ENCODE data around the gene AFF3.

The AFF3 gene

DNA sequence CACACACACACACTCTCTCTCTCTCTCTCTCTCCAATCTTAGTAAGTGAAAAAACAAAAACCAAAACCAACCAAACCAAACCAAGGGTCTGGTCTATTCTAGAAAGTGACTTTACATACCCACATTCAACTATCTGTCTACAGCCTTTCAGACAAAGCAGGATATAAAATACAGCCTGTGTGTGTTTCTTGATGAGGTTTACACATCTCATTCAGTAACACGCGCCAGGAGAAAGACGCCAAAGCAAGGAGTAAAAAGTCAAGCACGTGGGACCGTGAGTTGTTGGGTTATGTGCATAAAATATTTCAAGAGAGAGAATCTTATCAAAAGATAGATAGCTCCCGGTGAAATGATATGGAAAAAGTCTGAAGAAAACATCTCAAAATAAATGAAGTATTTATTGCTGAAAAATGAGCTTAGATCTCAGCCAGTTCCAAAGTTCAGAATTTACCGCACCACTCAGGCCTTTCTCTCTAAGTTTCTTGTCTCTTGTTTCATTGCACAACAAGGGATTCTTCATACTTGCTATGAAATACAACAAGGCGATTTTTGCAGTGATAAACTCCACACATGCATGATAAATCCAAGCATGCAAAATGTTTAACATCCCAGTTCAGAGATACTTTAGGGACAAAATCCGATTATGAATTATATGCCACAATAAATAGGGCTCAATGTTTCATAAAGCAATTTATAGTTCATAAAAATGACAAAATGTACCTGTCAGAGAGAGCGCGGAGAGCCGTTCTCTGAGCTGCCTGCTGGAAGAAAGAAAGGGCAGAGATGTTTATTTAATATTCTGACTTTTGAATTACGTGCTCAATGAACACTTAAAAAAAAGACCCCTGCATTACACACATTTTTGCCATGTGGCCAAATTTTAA, 493.2 kb downstream of the AFF3 start:
- H3K4me1 ChIP-seq (ENCODE audit: control insufficient read depth, low read depth, low read length) = peaks cover 5% of the 10 kb centered on the region
- H3K36me3 ChIP-seq (ENCODE audit: control insufficient read depth, low read depth, low read length) = no peaks in the 10 kb centered on the region
- H3K9me3 ChIP-seq (ENCODE audit: control insufficient read depth, low read depth, low read length) = no peaks in the 10 kb centered on the region
- no peaks in the 10 kb centered on the region for H3K27me3 ChIP-seq (ENCODE audit: control insufficient read depth, insufficient read depth, low read length)
- no peak overlapping the region for H3K4me3 ChIP-seq (ENCODE audit: low read length)
- no peak overlapping the region for H3K9ac ChIP-seq (ENCODE audit: low read length)
- H3K27ac ChIP-seq (ENCODE audit: low read length) = no peak overlapping the region

DNA sequence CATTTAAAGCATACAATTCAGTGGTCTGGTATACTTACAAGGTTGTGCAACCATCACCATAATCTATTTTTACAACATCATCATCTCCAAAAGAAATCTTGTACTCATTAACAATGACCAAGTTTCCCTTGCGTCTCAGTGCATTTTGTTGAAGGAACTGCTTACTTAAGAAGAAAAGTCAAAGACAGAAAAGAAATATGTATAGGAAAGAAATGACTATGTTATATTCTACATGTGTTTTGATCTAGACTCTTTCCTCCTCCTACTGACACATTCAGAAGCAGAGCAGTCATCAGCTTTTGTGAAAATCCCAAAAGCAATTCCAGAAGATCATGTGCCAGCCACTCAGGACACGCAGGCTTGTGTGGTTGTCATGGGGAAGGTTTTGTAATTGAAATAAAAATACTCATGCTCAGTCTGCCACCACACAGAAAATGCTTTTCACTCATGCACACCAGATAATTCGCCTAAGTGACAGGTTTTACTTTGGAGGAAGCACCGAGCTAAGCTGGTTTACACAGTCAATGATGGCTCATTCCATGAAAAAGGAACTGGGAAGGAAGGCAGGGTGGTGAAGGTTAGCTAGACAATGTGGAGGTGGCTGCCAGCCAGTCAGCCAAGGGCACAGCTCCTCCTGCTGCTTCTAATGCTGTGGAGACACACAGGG, 494.1 kb downstream of the AFF3 start:
- no peak overlapping the region for H3K9ac ChIP-seq (ENCODE audit: low read length)
- no peaks in the 10 kb centered on the region for H3K27me3 ChIP-seq (ENCODE audit: control insufficient read depth, insufficient read depth, low read length)
- H3K27ac ChIP-seq (ENCODE audit: low read length) = no peak overlapping the region
- no peak overlapping the region for H3K4me3 ChIP-seq (ENCODE audit: low read length)
- no peaks in the 10 kb centered on the region for H3K36me3 ChIP-seq (ENCODE audit: control insufficient read depth, low read depth, low read length)
- peaks cover 5% of the 10 kb centered on the region for H3K4me1 ChIP-seq (ENCODE audit: control insufficient read depth, low read depth, low read length)
- no peaks in the 10 kb centered on the region for H3K9me3 ChIP-seq (ENCODE audit: control insufficient read depth, low read depth, low read length)

DNA sequence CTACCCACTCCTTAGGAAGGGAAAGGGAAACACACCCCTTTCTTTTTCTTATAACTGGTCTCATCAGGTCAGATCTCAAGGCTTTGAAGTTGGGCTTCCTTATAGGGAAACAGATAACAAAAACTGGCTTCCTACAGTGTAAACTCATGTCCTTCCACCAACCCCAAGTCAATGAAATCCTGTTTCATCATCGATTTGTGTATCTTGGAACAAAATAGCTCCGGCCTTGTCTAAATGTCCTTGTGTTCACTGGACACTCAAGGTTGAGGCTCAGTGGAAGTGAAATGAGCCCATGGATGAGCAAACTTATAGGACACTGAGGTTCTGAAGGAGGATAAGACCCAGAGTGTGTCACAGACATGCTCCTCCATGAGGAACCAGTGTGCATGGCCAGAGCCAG, 496.4 kb downstream of the AFF3 start:
- Histone ChIP-seq H3K27ac (ENCODE audit: low read length) (no peak overlapping the region), H3K36me3 (ENCODE audit: control insufficient read depth, low read depth, low read length) (no peaks in the 10 kb centered on the region), H3K4me3 (ENCODE audit: low read length) (no peak overlapping the region), H3K9ac (ENCODE audit: low read length) (no peak overlapping the region), H3K4me1 (ENCODE audit: control insufficient read depth, low read depth, low read length) (no peaks in the 10 kb centered on the region), H3K9me3 (ENCODE audit: control insufficient read depth, low read depth, low read length) (no peaks in the 10 kb centered on the region), H3K27me3 (ENCODE audit: control insufficient read depth, insufficient read depth, low read length) (no peaks in the 10 kb centered on the region)

DNA sequence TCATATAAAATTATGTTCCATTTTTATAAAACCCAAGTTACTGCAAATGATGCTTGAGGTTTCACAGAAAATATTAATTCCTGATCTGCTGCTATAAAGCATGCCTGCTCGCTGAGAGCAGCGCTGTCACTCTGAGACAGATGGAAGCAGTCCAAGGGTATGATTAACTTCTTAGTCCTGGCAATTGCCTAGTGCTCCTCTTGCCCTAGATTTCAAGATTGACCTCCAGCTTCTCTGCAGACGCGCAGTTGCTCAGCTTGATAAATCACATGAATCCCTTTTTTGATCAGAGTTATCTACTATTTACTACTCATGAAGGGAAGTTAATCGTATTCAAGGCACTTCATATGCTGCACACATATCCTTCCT, 498.0 kb downstream of the AFF3 start:
- Histone ChIP-seq H3K36me3 (ENCODE audit: control insufficient read depth, low read depth, low read length) (no peaks in the 10 kb centered on the region), H3K4me3 (ENCODE audit: low read length) (no peak overlapping the region), H3K4me1 (ENCODE audit: control insufficient read depth, low read depth, low read length) (no peaks in the 10 kb centered on the region), H3K9me3 (ENCODE audit: control insufficient read depth, low read depth, low read length) (no peaks in the 10 kb centered on the region), H3K27ac (ENCODE audit: low read length) (no peak overlapping the region), H3K9ac (ENCODE audit: low read length) (no peak overlapping the region), H3K27me3 (ENCODE audit: control insufficient read depth, insufficient read depth, low read length) (no peaks in the 10 kb centered on the region)

DNA sequence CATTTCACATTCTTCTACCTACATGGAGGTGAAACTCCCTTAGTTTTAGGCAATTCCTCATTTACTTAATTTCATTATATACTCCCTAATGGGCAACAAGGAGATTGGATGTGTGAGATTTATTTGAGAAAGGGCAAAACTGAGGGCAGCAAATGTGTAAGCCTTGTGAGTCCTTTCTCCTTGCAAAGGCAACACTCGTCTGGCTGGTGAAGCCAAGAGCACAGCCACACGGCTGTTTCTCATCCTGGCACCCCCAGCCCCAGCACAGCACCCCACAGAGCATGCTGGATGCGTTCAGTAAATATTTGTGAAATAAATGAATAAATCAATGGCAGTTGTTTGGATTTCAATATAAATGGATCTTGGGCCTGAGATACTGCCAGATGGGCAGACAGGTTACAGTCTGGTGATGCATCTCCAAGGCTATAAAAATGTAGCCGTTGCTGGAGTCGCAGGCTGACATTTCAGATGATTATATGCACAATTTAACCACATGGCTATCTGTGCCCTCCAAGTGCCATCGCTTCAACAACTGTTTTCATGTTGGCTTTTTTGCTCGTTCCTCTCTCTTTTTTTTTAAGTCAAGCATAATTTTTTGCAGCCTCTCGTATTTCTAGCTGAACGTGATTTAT, 498.5 kb downstream of the AFF3 start:
- no peaks in the 10 kb centered on the region for H3K9me3 ChIP-seq (ENCODE audit: control insufficient read depth, low read depth, low read length)
- no peak overlapping the region for H3K4me3 ChIP-seq (ENCODE audit: low read length)
- no peak overlapping the region for H3K27ac ChIP-seq (ENCODE audit: low read length)
- no peaks in the 10 kb centered on the region for H3K36me3 ChIP-seq (ENCODE audit: control insufficient read depth, low read depth, low read length)
- no peaks in the 10 kb centered on the region for H3K27me3 ChIP-seq (ENCODE audit: control insufficient read depth, insufficient read depth, low read length)
- no peaks in the 10 kb centered on the region for H3K4me1 ChIP-seq (ENCODE audit: control insufficient read depth, low read depth, low read length)
- H3K9ac ChIP-seq (ENCODE audit: low read length) = no peak overlapping the region

DNA sequence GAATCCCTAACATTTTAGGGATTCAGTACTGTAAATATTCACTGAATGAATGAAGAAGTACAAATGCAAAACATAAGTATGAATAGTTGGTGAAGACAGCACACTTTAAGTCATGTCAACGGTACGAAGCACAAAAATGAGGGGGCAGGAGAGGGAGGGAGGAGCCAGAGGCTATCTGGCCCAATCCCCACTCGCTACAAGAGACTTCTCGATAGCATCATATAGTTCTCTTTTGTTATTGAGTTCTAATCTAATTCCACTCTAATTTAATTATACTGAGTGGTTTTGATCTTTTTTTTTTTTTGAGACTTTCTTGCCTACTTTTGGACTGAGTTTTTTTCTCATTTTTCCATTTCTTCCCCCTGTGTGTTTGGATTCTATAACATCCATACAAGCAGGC, 500.4 kb downstream of the AFF3 start:
- no peaks in the 10 kb centered on the region for H3K9me3 ChIP-seq (ENCODE audit: control insufficient read depth, low read depth, low read length)
- H3K4me1 ChIP-seq (ENCODE audit: control insufficient read depth, low read depth, low read length) = no peaks in the 10 kb centered on the region
- H3K27ac ChIP-seq (ENCODE audit: low read length) = no peak overlapping the region

DNA sequence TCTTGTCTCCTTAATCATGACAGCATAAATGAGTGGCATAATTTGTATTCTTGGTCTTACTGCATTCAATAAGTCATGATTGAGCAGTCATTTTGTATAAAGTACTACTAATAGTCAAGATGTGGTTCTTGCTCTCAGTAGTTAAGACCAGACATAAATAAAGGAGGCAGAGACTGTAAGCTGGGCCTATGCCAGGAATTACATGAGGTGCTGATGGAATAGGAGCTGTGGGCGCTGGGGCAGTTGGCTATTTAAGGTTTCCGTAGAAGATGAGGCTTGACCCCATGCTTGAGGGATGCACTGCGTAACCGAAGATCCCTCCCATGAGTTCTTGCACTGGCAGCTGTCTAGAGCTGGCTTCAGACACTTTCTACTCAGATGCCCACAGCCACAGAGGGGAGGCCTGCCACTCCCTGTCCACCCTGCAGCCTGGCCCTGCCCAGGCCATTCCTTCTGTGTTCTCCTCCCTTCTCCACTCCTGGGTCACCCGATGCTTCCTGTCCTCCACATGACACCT, 501.7 kb downstream of the AFF3 start:
- Histone ChIP-seq H3K9me3 (ENCODE audit: control insufficient read depth, low read depth, low read length) (no peaks in the 10 kb centered on the region), H3K4me1 (ENCODE audit: control insufficient read depth, low read depth, low read length) (no peaks in the 10 kb centered on the region), H3K27ac (ENCODE audit: low read length) (no peak overlapping the region), H3K9ac (ENCODE audit: low read length) (no peak overlapping the region), H3K4me3 (ENCODE audit: low read length) (no peak overlapping the region), H3K27me3 (ENCODE audit: control insufficient read depth, insufficient read depth, low read length) (no peaks in the 10 kb centered on the region), H3K36me3 (ENCODE audit: control insufficient read depth, low read depth, low read length) (no peaks in the 10 kb centered on the region)

More for the DNA sequence above, 500.4 kb downstream of the AFF3 start:
- H3K4me3 ChIP-seq (ENCODE audit: low read length) = no peak overlapping the region
- H3K27me3 ChIP-seq (ENCODE audit: control insufficient read depth, insufficient read depth, low read length) = no peaks in the 10 kb centered on the region
- H3K36me3 ChIP-seq (ENCODE audit: control insufficient read depth, low read depth, low read length) = no peaks in the 10 kb centered on the region
- H3K9ac ChIP-seq (ENCODE audit: low read length) = no peak overlapping the region

DNA sequence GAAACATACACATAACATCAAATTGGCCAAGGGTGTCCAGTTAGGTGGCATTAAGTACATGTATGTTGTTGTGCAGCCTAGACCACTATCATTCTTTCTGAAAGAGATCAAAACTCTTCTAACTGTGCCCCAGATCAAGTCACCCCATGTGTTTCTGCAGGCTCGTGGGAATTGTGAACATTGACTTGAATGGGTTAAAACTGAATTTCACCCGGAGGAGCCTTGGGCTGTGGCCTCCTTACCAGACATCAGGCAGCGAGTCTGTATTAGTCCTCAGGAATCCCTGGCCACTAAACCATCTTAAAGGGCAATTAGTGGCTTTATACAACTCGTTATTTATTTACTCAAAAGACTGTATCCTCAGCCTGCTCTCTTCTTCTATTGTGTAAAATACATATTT, 503.6 kb downstream of the AFF3 start:
- Histone ChIP-seq H3K27ac (ENCODE audit: low read length) (no peak overlapping the region), H3K9ac (ENCODE audit: low read length) (no peak overlapping the region), H3K36me3 (ENCODE audit: control insufficient read depth, low read depth, low read length) (no peaks in the 10 kb centered on the region), H3K4me3 (ENCODE audit: low read length) (no peak overlapping the region), H3K4me1 (ENCODE audit: control insufficient read depth, low read depth, low read length) (no peaks in the 10 kb centered on the region), H3K27me3 (ENCODE audit: control insufficient read depth, insufficient read depth, low read length) (no peaks in the 10 kb centered on the region), H3K9me3 (ENCODE audit: control insufficient read depth, low read depth, low read length) (no peaks in the 10 kb centered on the region)

DNA sequence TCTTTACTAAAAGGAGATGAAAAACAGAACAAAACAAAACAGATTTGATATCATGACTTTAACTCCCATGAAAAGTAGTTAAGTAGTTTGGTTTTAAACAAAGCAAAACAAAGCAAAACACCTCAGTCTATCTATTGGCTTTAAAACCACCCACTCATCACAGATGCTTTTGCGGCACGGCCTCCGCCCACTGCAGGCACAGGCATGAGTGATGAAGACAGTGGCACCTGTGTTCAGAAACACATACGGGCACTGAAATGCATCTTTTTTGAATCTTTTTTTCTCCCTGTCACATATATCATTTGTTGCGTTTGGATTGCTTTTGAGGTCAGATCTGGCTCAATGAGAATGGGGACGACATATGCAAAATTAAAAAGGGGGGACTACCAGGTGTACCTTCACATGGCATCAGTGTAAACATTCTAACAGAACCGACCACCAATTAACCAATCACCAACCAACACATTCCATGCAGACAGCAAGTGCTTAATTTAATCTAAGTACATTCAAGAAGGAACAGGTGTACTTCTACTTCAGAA, 505.2 kb downstream of the AFF3 start:
- Histone ChIP-seq H3K9me3 (ENCODE audit: control insufficient read depth, low read depth, low read length) (no peaks in the 10 kb centered on the region), H3K9ac (ENCODE audit: low read length) (no peak overlapping the region), H3K4me3 (ENCODE audit: low read length) (no peak overlapping the region), H3K27ac (ENCODE audit: low read length) (no peak overlapping the region), H3K27me3 (ENCODE audit: control insufficient read depth, insufficient read depth, low read length) (no peaks in the 10 kb centered on the region), H3K4me1 (ENCODE audit: control insufficient read depth, low read depth, low read length) (no peaks in the 10 kb centered on the region), H3K36me3 (ENCODE audit: control insufficient read depth, low read depth, low read length) (no peaks in the 10 kb centered on the region)

DNA sequence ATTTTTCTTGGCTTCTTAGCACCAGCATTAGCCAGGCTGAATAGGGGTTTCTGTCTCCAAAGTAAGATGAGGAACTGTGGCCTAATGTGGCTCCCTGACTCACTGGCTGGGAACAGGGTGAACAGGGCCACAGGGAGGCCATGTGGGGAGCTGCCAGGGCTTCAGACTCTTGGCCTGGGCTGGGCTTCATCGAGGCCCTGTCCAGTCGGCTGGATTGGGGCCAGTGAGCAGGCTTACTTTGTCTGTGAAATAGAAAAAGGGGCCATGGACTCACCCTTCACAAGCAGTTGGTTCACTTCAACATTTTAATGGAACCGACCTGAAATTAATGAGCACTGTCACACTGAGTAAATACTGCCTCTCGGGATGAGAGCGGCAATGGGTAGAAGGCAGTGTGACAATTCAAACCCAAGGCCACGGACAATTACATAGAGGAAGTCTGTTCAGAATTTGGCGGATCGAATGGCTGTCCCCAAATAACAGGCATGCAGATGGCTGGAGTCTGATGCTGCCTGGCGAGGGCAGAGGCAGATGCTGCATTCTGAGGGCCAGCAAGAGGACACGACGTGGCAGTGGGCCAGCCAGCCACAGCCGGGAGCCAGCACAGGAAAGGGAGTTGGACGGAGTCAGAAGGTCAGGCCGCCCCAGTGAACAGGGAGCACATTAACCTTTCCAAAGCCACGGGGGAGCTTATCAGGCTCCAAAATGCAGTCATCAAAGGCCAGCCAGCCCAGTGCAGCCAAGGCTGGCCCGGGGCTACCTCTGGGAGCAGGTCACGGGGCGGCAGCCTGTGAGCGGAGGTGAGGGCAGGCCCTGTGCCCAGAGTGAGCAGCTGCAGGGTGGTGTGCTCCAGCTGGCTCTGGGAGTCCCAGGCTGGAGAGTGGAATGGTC, 506.0 kb downstream of the AFF3 start:
- no peaks in the 10 kb centered on the region for H3K36me3 ChIP-seq (ENCODE audit: control insufficient read depth, low read depth, low read length)
- no peak overlapping the region for H3K27ac ChIP-seq (ENCODE audit: low read length)
- H3K27me3 ChIP-seq (ENCODE audit: control insufficient read depth, insufficient read depth, low read length) = no peaks in the 10 kb centered on the region
- H3K4me1 ChIP-seq (ENCODE audit: control insufficient read depth, low read depth, low read length) = no peaks in the 10 kb centered on the region
- H3K9me3 ChIP-seq (ENCODE audit: control insufficient read depth, low read depth, low read length) = no peaks in the 10 kb centered on the region
- H3K4me3 ChIP-seq (ENCODE audit: low read length) = no peak overlapping the region
- no peak overlapping the region for H3K9ac ChIP-seq (ENCODE audit: low read length)

DNA sequence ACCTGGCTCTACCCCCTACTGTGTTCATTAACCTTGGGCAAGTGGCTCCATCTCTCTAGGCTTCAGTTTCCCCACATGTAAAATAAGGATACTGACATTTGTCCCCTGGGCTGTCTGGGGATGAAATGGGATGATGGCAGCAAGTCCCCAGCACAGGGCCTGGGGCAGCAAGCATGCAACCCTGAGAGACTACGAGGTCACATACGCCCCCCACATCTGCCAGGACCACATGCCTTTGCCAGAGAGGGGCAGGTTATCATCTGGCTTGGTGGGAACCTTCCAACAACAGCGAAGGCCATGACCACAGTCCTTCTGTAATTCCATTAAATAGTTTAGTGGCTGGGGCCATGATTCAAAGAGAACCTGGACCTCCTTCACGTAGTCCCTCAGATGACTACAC, 506.7 kb downstream of the AFF3 start:
- Histone ChIP-seq H3K36me3 (ENCODE audit: control insufficient read depth, low read depth, low read length) (no peaks in the 10 kb centered on the region), H3K9me3 (ENCODE audit: control insufficient read depth, low read depth, low read length) (no peaks in the 10 kb centered on the region), H3K4me3 (ENCODE audit: low read length) (no peak overlapping the region), H3K27ac (ENCODE audit: low read length) (no peak overlapping the region), H3K9ac (ENCODE audit: low read length) (no peak overlapping the region), H3K27me3 (ENCODE audit: control insufficient read depth, insufficient read depth, low read length) (no peaks in the 10 kb centered on the region), H3K4me1 (ENCODE audit: control insufficient read depth, low read depth, low read length) (no peaks in the 10 kb centered on the region)

Measured in iPS-18a (cell line).